H1 (cell line): Measurements from ENCODE around the gene KRT76. TPM values are rescaled to one million over a fixed set of nuclear protein-coding genes. Genes with fewer than 3 reads are reported as not detected.

Experiments
- polyA plus RNA-seq, 7 experiments: library from polyadenylated mRNA; depleted of rRNA in 3 of 7; stranded (reverse) in 5 of 7; unstranded in 2 of 7; fragments of >200 nt in 5 of 7; fragments of 200-250 nt in 2 of 7; gene quantifications; 1 replicate in 5 of 7; 2 replicates in 1 of 7; 4 replicates in 1 of 7; pipeline versions ENCODE4 v1.2.1 to v1.2.3, GENCODE V29; 2011 to 2013; ENCODE audit warnings: missing spikeins in 2 of 7, mixed read lengths in 2 of 7
- small RNA-seq: library from polyadenylated mRNA; stranded (forward); fragments of <200 nt; extraction: miRNeasy Mini kit (QIAGEN cat#:217004); gene quantifications from one replicate; pipeline ENCODE3, GENCODE V24; 2013; ENCODE audit not compliant: insufficient read depth
- total RNA-seq: library from RNA; stranded (reverse); fragmentation: NEBNext Ultra II Directional; extraction: Animal tissue kit (Norgen Biotek cat#: 25700); gene quantifications from 2 replicates; pipeline ENCODE4 v1.2.1, GENCODE V29; 2021

Gene KRT76
- total and polyA plus RNA-seq, 2 of the 8 experiments (the other 6 are each of a cell fraction or from before 2014, with no cell fraction given) = not detected

Small RNAs within 50 kb of the gene (small RNA-seq; reads per million reads assigned to genes)
- not detected for gene AC107016.2

Other genes with a start within 250 kb of the KRT76 start
- not detected in 2 replicates for gene KRT71, start 224.2 kb downstream of the KRT76 start, total RNA-seq
- gene KRT71, start 224.2 kb downstream of the KRT76 start, polyA plus RNA-seq (2011; rRNA removed) = not detected in 2 replicates
- not detected in 2 replicates for gene KRT74, start 203.5 kb downstream of the KRT76 start, total RNA-seq
- gene KRT74, start 203.5 kb downstream of the KRT76 start, polyA plus RNA-seq (2011; rRNA removed) = not detected in 2 replicates
- not detected in 2 replicates for gene KRT72, start 175.9 kb downstream of the KRT76 start, total RNA-seq
- not detected in 2 replicates for gene KRT72, start 175.9 kb downstream of the KRT76 start, polyA plus RNA-seq (2011; rRNA removed)
- gene KRT73, start 158.8 kb downstream of the KRT76 start, total RNA-seq = not detected in 2 replicates
- not detected in 2 replicates for gene KRT73, start 158.8 kb downstream of the KRT76 start, polyA plus RNA-seq (2011; rRNA removed)
- gene KRT2, start 125.1 kb downstream of the KRT76 start, total RNA-seq = not detected in 2 replicates
- gene KRT2, start 125.1 kb downstream of the KRT76 start, polyA plus RNA-seq (2011; rRNA removed) = not detected in 2 replicates
- not detected in 2 replicates for gene KRT1, start 96.9 kb downstream of the KRT76 start, total RNA-seq
- not detected in 2 replicates for gene KRT1, start 96.9 kb downstream of the KRT76 start, polyA plus RNA-seq (2011; rRNA removed)
- 0.10 TPM in 1 of 2 replicates, not detected in the other for gene KRT77, start 73.8 kb downstream of the KRT76 start, total RNA-seq
- gene KRT77, start 73.8 kb downstream of the KRT76 start, polyA plus RNA-seq (2011; rRNA removed) = 0.02 TPM in 2 replicates
- not detected in 2 replicates for gene KRT3, start 18.8 kb upstream of the KRT76 start, total RNA-seq
- not detected in 2 replicates for gene KRT3, start 18.8 kb upstream of the KRT76 start, polyA plus RNA-seq (2011; rRNA removed)
- not detected in 2 replicates for gene KRT4, start 36.8 kb upstream of the KRT76 start, total RNA-seq
- 0.06 TPM in 1 of 2 replicates, not detected in the other for gene KRT4, start 36.8 kb upstream of the KRT76 start, polyA plus RNA-seq (2011; rRNA removed)
- gene KRT79, start 57.0 kb upstream of the KRT76 start, total RNA-seq = not detected in 2 replicates
- not detected in 2 replicates for gene KRT79, start 57.0 kb upstream of the KRT76 start, polyA plus RNA-seq (2011; rRNA removed)
- gene KRT78, start 71.6 kb upstream of the KRT76 start, total RNA-seq = not detected in 2 replicates
- gene KRT78, start 71.6 kb upstream of the KRT76 start, polyA plus RNA-seq (2011; rRNA removed) = not detected in 2 replicates
- gene KRT8, start 127.7 kb upstream of the KRT76 start, total RNA-seq = 283 and 290 TPM in 2 replicates
- gene KRT8, start 127.7 kb upstream of the KRT76 start, polyA plus RNA-seq (2011; rRNA removed) = 280 and 311 TPM in 2 replicates
- 375 and 391 TPM in 2 replicates for gene KRT18, start 171.8 kb upstream of the KRT76 start, total RNA-seq
- 236 and 263 TPM in 2 replicates for gene KRT18, start 171.8 kb upstream of the KRT76 start, polyA plus RNA-seq (2011; rRNA removed)
- gene EIF4B, start 229.1 kb upstream of the KRT76 start, total RNA-seq = 811 and 816 TPM in 2 replicates
- gene EIF4B, start 229.1 kb upstream of the KRT76 start, polyA plus RNA-seq (2011; rRNA removed) = 269 and 307 TPM in 2 replicates